Sigmoid colon (tissue), 4 donors: ENCODE data around the gene ADCY1.
A peak's percentile ranks its signal among the peaks of the same experiment; 100 is the strongest.
"Not testable (repeated sequence)": the region's sequence is repeated elsewhere in the genome, so short reads cannot be mapped to it uniquely, and the experiment has no call there.

Experiments used
- CTCF ChIP-seq, 4 experiments: fragments of 450-650 bp in 3 of 4; fragments of 200-600 bp in 1 of 4; IDR thresholded peaks; one replicate each; pipeline ENCODE4 v1.5.1; 2016 to 2019; ENCODE audit warnings: antibody characterized with exemption in 4 of 4, mild to moderate bottlenecking in 3 of 4, moderate library complexity in 2 of 4
- EP300 ChIP-seq, 4 donors: sonication (generic); formaldehyde crosslinking; IDR thresholded peaks; one replicate each; pipeline ENCODE4 v1.6.1; 2017; ENCODE audit warnings: antibody characterized with exemption in 4 of 4
- POLR2A ChIP-seq, 2 donors: fragments of 450-650 bp; IDR thresholded peaks; one replicate each; pipeline ENCODE4 v1.6.1; 2016; ENCODE audit warnings: antibody characterized with exemption in 2 of 2, mild to moderate bottlenecking in 2 of 2, moderate library complexity in 2 of 2
- POLR2AphosphoS5 ChIP-seq, 4 donors: sonication (generic); formaldehyde crosslinking; IDR thresholded peaks; one replicate each; pipeline ENCODE4 v1.6.1; 2017; ENCODE audit warnings: antibody characterized with exemption in 4 of 4

GRCh38 chr7:45768516-45769394 lies 194.6 kb downstream of the ADCY1 start:
- TF ChIP-seq CTCF (IDR thresholded peaks at IDR 0.05) (peak in 1 of 4 experiments; percentile 15), POLR2A (IDR thresholded peaks at IDR 0.05) (peak; percentile 42 to 61), POLR2AphosphoS5 (IDR thresholded peaks at IDR 0.05) (peak; percentile 80 to 93 (median 91))
- not testable (repeated sequence) for TF ChIP-seq EP300 (IDR thresholded peaks at IDR 0.05)
